PC-9 (cell line): ENCODE data around the gene PSTPIP1. TPM values are rescaled to one million over a fixed set of nuclear protein-coding genes. Genes with fewer than 3 reads are reported as not detected.

Experiments used
- BruUV-seq: library from RNA; stranded (reverse); fragments of 400-500 nt; replicated peaks from 2 replicates; lab custom pipeline; 2021; lab: Mats Ljungman, UMichigan
- CTCF ChIA-PET: fragments of 300-600 bp; sonication (Branson Sonifier 250); formaldehyde crosslinking; loops from one replicate; lab custom pipeline; 2022; ENCODE audit warnings: antibody characterized with exemption; lab: Charles Lee
- POLR2A ChIA-PET: fragments of 300-600 bp; sonication (Branson Sonifier 250); formaldehyde crosslinking; loops from one replicate; lab custom pipeline; 2022; ENCODE audit warnings: antibody characterized with exemption; ENCODE audit not compliant: unreplicated experiment; lab: Charles Lee
- DNase-seq, 2 experiments: peaks; one replicate each; pipeline versions ENCODE4 v3.0.0 to v3.0.0-alpha.2; 2015 to 2022; ENCODE audit warnings: mixed read lengths in 1 of 2
- H2AFZ ChIP-seq: fragments of 200-600 bp; sonication (generic); 2 replicates; pipeline ENCODE4 v1.8.1; 2017; ENCODE audit warnings: antibody characterized with exemption
- H3F3A ChIP-seq: fragments of 200-600 bp; sonication (generic); 2 replicates; pipeline ENCODE4 v1.8.1; 2017; ENCODE audit warnings: antibody characterized with exemption, mild to moderate bottlenecking, low read depth; ENCODE audit not compliant: insufficient read depth
- H3K27ac ChIP-seq: fragments of 200-600 bp; sonication (generic); 2 replicates; pipeline ENCODE4 v1.6.1; 2016; ENCODE audit warnings: mixed run types
- H3K27me3 ChIP-seq: fragments of 200-600 bp; sonication (generic); 2 replicates; pipeline ENCODE4 v1.6.1; 2016; ENCODE audit warnings: low read depth, mixed run types; ENCODE audit not compliant: insufficient read depth
- H3K36me3 ChIP-seq: fragments of 200-600 bp; sonication (generic); 2 replicates; pipeline ENCODE4 v1.6.1; 2016; ENCODE audit warnings: low read depth, mixed run types
- H3K4me1 ChIP-seq: fragments of 200-600 bp; sonication (generic); replicated peaks from 2 replicates; pipeline ENCODE4 v1.6.1; 2016; ENCODE audit warnings: mixed run types; ENCODE audit not compliant: insufficient read depth
- H3K4me2 ChIP-seq: fragments of 200-600 bp; sonication (generic); 2 replicates; pipeline ENCODE4 v1.6.1; 2017; ENCODE audit warnings: mixed run types
- H3K4me3 ChIP-seq: fragments of 200-600 bp; sonication (generic); 2 replicates; pipeline ENCODE4 v1.6.1; 2016; ENCODE audit warnings: mixed run types
- H3K79me2 ChIP-seq: fragments of 200-600 bp; sonication (generic); 2 replicates; pipeline ENCODE4 v1.6.1; 2017; ENCODE audit warnings: low read depth, mixed run types
- H3K9me2 ChIP-seq: fragments of 200-600 bp; sonication (generic); 2 replicates; pipeline ENCODE4 v1.8.1; 2017; ENCODE audit warnings: mild to moderate bottlenecking; ENCODE audit not compliant: insufficient read depth
- H3K9me3 ChIP-seq: fragments of 200-600 bp; sonication (generic); 2 replicates; pipeline ENCODE4 v1.8.1; 2016; ENCODE audit warnings: low read depth; ENCODE audit not compliant: insufficient read depth
- H4K20me1 ChIP-seq: fragments of 200-600 bp; sonication (generic); 2 replicates; pipeline ENCODE4 v1.8.1; 2017; ENCODE audit not compliant: insufficient read depth
- CTCF ChIP-seq: fragments of 200-600 bp; sonication (generic); conservative IDR thresholded peaks from 2 replicates; pipeline ENCODE4 v1.6.1; 2017; ENCODE audit warnings: mixed run types, antibody characterized with exemption, mild to moderate bottlenecking, moderate library complexity
- EZH2 ChIP-seq: fragments of 200-600 bp; sonication (generic); IDR thresholded peaks from 2 replicates; pipeline ENCODE4 v1.8.0; 2017; ENCODE audit warnings: antibody characterized with exemption, low read depth
- intact Hi-C: fragments of 100-400 bp; cut with micrococcal nuclease; formaldehyde crosslinking; loops from one replicate; pipeline ENCODE4 v1.10.0; 2022; ENCODE audit not compliant: unreplicated experiment
- total RNA-seq: library from RNA; stranded (reverse); gene quantifications from 2 replicates; pipeline ENCODE4 v1.2.3, GENCODE V29; 2021

The PSTPIP1 gene
- total RNA-seq, 1 experiment from 2014 or later = not detected

- CTCF ChIA-PET = no interaction called here
- Histone ChIP-seq H3K79me2 (no peaks in the 10 kb centered on the region), H4K20me1 (no peaks in the 10 kb centered on the region), H3K4me2 (no peak overlapping the region), H3F3A (no peaks in the 10 kb centered on the region), H2AFZ (no peak overlapping the region), H3K9me2 (no peaks in the 10 kb centered on the region), H3K9me3 (no peaks in the 10 kb centered on the region), H3K36me3 (no peaks in the 10 kb centered on the region), H3K27me3 (peaks cover 4% of the 10 kb centered on the region; the same call in 1 of the 2 replicates), H3K4me3 (no peak overlapping the region), H3K27ac (no peak overlapping the region), H3K4me1 (no peaks in the 10 kb centered on the region)
- no peak for DNase-seq
- intact Hi-C loops = no loop called here
- POLR2A ChIA-PET = no interaction called here
- BruUV-seq = no TSS peak
- TF ChIP-seq EZH2 (no peak), CTCF (no peak)
Observed at GRCh38 chr15:77001966-77002365, 7.0 kb downstream of the PSTPIP1 start.

GRCh38 chr15:77002436-77002835 is 7.5 kb downstream of the PSTPIP1 start:
- Histone ChIP-seq H3K9me3 (no peaks in the 10 kb centered on the region), H3F3A (no peaks in the 10 kb centered on the region), H2AFZ (no peak overlapping the region), H3K4me1 (no peaks in the 10 kb centered on the region), H4K20me1 (no peaks in the 10 kb centered on the region), H3K4me3 (no peak overlapping the region), H3K4me2 (no peak overlapping the region), H3K79me2 (no peaks in the 10 kb centered on the region), H3K27ac (no peak overlapping the region), H3K9me2 (no peaks in the 10 kb centered on the region), H3K36me3 (no peaks in the 10 kb centered on the region), H3K27me3 (peaks cover 4% of the 10 kb centered on the region; the same call in 1 of the 2 replicates)
- BruUV-seq = no TSS peak
- no peak for DNase-seq
- ChIA-PET CTCF (no interaction called here), POLR2A (no interaction called here)
- intact Hi-C loops = no loop called here
- TF ChIP-seq EZH2 (no peak), CTCF (no peak)

- DNase-seq = no peak
- CTCF ChIA-PET = no interaction called here
- Histone ChIP-seq H3K36me3 (no peaks in the 10 kb centered on the region), H3K4me1 (no peaks in the 10 kb centered on the region), H3K9me3 (no peaks in the 10 kb centered on the region), H3K4me3 (no peak overlapping the region), H4K20me1 (no peaks in the 10 kb centered on the region), H3K4me2 (no peak overlapping the region), H3K79me2 (no peaks in the 10 kb centered on the region), H3K27me3 (peaks cover 4% of the 10 kb centered on the region; the same call in 1 of the 2 replicates), H2AFZ (no peak overlapping the region), H3K9me2 (no peaks in the 10 kb centered on the region), H3K27ac (no peak overlapping the region), H3F3A (no peaks in the 10 kb centered on the region)
- intact Hi-C loops = no loop called here
- no TSS peak for BruUV-seq
- TF ChIP-seq EZH2 (no peak), CTCF (no peak)
- POLR2A ChIA-PET = no interaction called here
Observed at GRCh38 chr15:77002954-77003912, 8.3 kb downstream of the PSTPIP1 start.
